H1 (cell line): ENCODE data around the gene SIKE1. TPM values are rescaled to one million over a fixed set of nuclear protein-coding genes. Genes with fewer than 3 reads are reported as not detected.

ENCODE experiments used
- CTCF ChIA-PET: fragments of 300-600 bp; sonication (Branson Sonifier 250); formaldehyde crosslinking; loops from one replicate; lab custom pipeline; 2021; ENCODE audit not compliant: partially characterized antibody; lab: Charles Lee
- POLR2A ChIA-PET: fragments of 300-600 bp; sonication (Branson Sonifier 250); formaldehyde crosslinking; loops from one replicate; lab custom pipeline; 2021; ENCODE audit warnings: inconsistent platforms; ENCODE audit not compliant: partially characterized antibody; lab: Charles Lee
- DNase-seq, 2 experiments: peaks; one replicate each; pipeline versions ENCODE4 v3.0.0 to v3.0.0-alpha.2; 2010 to 2022; ENCODE audit warnings: low spot score in 2 of 2, low read depth in 1 of 2, mixed read lengths in 1 of 2
- FAIRE-seq: peaks from 2 replicates; lab custom pipeline; 2011; peaks lifted over from hg19 to GRCh38; lab: Jason Lieb, UNC
- H2AFZ ChIP-seq: 2 replicates; pipeline ENCODE4 v1.8.1; 2012; ENCODE audit warnings: low read length, inconsistent platforms
- H2AK5ac ChIP-seq: 2 replicates; pipeline ENCODE4 v1.6.1; 2013; ENCODE audit warnings: low read depth, low read length
- H2BK120ac ChIP-seq: replicated peaks from 2 replicates; pipeline ENCODE3; 2013; ENCODE audit warnings: low read depth, low read length, inconsistent platforms
- H2BK12ac ChIP-seq: 2 replicates; pipeline ENCODE4 v1.6.1; 2013; ENCODE audit warnings: low read depth, low read length
- H2BK15ac ChIP-seq: 2 replicates; pipeline ENCODE4 v1.6.1; 2013; ENCODE audit warnings: low read length
- H2BK20ac ChIP-seq: 2 replicates; pipeline ENCODE4 v1.6.1; 2013; ENCODE audit warnings: low read length
- H2BK5ac ChIP-seq: 2 replicates; pipeline ENCODE4 v1.6.1; 2013; ENCODE audit warnings: low read depth, low read length
- H3K14ac ChIP-seq: 2 replicates; pipeline ENCODE4 v1.6.1; 2013; ENCODE audit warnings: inconsistent platforms; ENCODE audit not compliant: insufficient read length
- H3K18ac ChIP-seq: 2 replicates; pipeline ENCODE4 v1.6.1; 2013; ENCODE audit warnings: low read length; ENCODE audit errors: extremely low read depth
- H3K23ac ChIP-seq: 2 replicates; pipeline ENCODE4 v1.6.1; 2013; ENCODE audit warnings: inconsistent platforms; ENCODE audit not compliant: insufficient read length
- H3K23me2 ChIP-seq: 2 replicates; pipeline ENCODE4 v1.6.1; 2013; ENCODE audit warnings: low read depth, low read length
- H3K27ac ChIP-seq: 2 replicates; pipeline ENCODE4 v1.6.1; 2011; ENCODE audit warnings: low read depth, low read length, inconsistent platforms
- H3K27me3 ChIP-seq, 4 experiments: replicated peaks in 1 of 4; 1 replicate in 1 of 4; 2 replicates in 3 of 4; pipeline versions ENCODE4 v1.6.1 to v1.8.1; 2011 to 2013; ENCODE audit warnings: low read length in 3 of 4, mild to moderate bottlenecking in 3 of 4, inconsistent platforms in 2 of 4, mixed read lengths in 2 of 4, moderate library complexity in 1 of 4; ENCODE audit not compliant: control insufficient read depth in 3 of 4, insufficient read depth in 3 of 4; ENCODE audit errors: extremely low read depth in 1 of 4
- H3K36me3 ChIP-seq, 4 experiments: 2 replicates each; pipeline versions ENCODE4 v1.6.1 to v1.8.1; 2011 to 2013; ENCODE audit warnings: mild to moderate bottlenecking in 4 of 4, low read length in 3 of 4, moderate library complexity in 2 of 4, control low read depth in 1 of 4, inconsistent platforms in 1 of 4; ENCODE audit not compliant: insufficient read depth in 4 of 4, control insufficient read depth in 2 of 4
- H3K4ac ChIP-seq: replicated peaks from 2 replicates; pipeline ENCODE3; 2013; ENCODE audit warnings: low read length, low read depth, mixed read lengths, inconsistent platforms; ENCODE audit not compliant: insufficient read length
- H3K4me1 ChIP-seq, 4 experiments: replicated peaks in 1 of 4; 1 replicate in 1 of 4; 2 replicates in 3 of 4; pipeline versions ENCODE4 v1.6.1 to v1.8.1; 2011 to 2013; ENCODE audit warnings: low read length in 3 of 4, inconsistent platforms in 2 of 4, mixed read lengths in 1 of 4; ENCODE audit not compliant: insufficient read depth in 4 of 4, control insufficient read depth in 3 of 4
- H3K4me2 ChIP-seq, 2 experiments: 2 replicates each; pipeline versions ENCODE4 v1.6.1 to v1.8.1; 2011 to 2013; ENCODE audit warnings: low read depth in 2 of 2, low read length in 2 of 2, control low read depth in 1 of 2, inconsistent platforms in 1 of 2, mild to moderate bottlenecking in 1 of 2; ENCODE audit not compliant: insufficient read depth in 1 of 2
- H3K4me3 ChIP-seq, 4 experiments: fragments of 200-600, 300-600 bp in 1 of 4; sonication (generic), shearing (Covaris generic), sonication (Bioruptor Twin) in 1 of 4; 2 replicates each; pipeline versions ENCODE4 v1.5.1 to v1.8.1; 2011 to 2016; ENCODE audit warnings: low read length in 4 of 4, low read depth in 3 of 4, control low read depth in 2 of 4, inconsistent platforms in 2 of 4, mild to moderate bottlenecking in 2 of 4, mixed read lengths in 1 of 4, moderate library complexity in 1 of 4; ENCODE audit not compliant: insufficient read depth in 2 of 4; ENCODE audit errors: extremely low read depth in 1 of 4
- H3K56ac ChIP-seq: replicated peaks from 2 replicates; pipeline ENCODE3; 2013; ENCODE audit warnings: low read depth, mild to moderate bottlenecking, mixed read lengths, low read length, inconsistent platforms; ENCODE audit not compliant: insufficient read length
- H3K79me1 ChIP-seq: 2 replicates; pipeline ENCODE4 v1.6.1; 2013; ENCODE audit warnings: low read depth, low read length, control low read depth
- H3K79me2 ChIP-seq, 2 experiments: 2 replicates each; pipeline versions ENCODE4 v1.6.1 to v1.8.1; 2012 to 2013; ENCODE audit warnings: low read length in 2 of 2, mild to moderate bottlenecking in 2 of 2, inconsistent platforms in 1 of 2; ENCODE audit not compliant: insufficient read depth in 2 of 2, control insufficient read depth in 1 of 2
- H3K9ac ChIP-seq, 4 experiments: replicated peaks in 1 of 4; 1 replicate in 1 of 4; 2 replicates in 3 of 4; pipeline versions ENCODE4 v1.6.1 to v1.8.1; 2011 to 2013; ENCODE audit warnings: low read depth in 3 of 4, low read length in 3 of 4, control low read depth in 2 of 4, mild to moderate bottlenecking in 2 of 4, moderate library complexity in 2 of 4, inconsistent platforms in 1 of 4; ENCODE audit errors: extremely low read depth in 1 of 4
- H3K9me3 ChIP-seq, 2 experiments: 2 replicates each; pipeline versions ENCODE4 v1.6.1 to v1.8.1; 2012 to 2013; ENCODE audit warnings: mild to moderate bottlenecking in 2 of 2, moderate library complexity in 2 of 2, control low read depth in 1 of 2, inconsistent platforms in 1 of 2, low read depth in 1 of 2, low read length in 1 of 2, mixed read lengths in 1 of 2; ENCODE audit not compliant: insufficient read depth in 2 of 2
- H4K20me1 ChIP-seq, 2 experiments: replicated peaks in 1 of 2; 2 replicates each; pipeline versions ENCODE3 to v1.8.1; 2011 to 2013; ENCODE audit warnings: inconsistent platforms in 2 of 2, low read length in 2 of 2, mild to moderate bottlenecking in 1 of 2; ENCODE audit not compliant: insufficient read depth in 2 of 2, control insufficient read depth in 1 of 2
- H4K5ac ChIP-seq: 2 replicates; pipeline ENCODE4 v1.6.1; 2013; ENCODE audit warnings: low read length, low read depth, mixed read lengths, inconsistent platforms; ENCODE audit not compliant: insufficient read length
- H4K8ac ChIP-seq: 2 replicates; pipeline ENCODE4 v1.8.0; 2013; ENCODE audit warnings: mild to moderate bottlenecking, moderate library complexity, low read length, inconsistent platforms; ENCODE audit not compliant: insufficient read depth; ENCODE audit errors: extremely low read depth
- H4K91ac ChIP-seq: replicated peaks from 2 replicates; pipeline ENCODE3; 2013; ENCODE audit warnings: low read length, mixed read lengths, inconsistent platforms; ENCODE audit not compliant: insufficient read length
- BRCA1 ChIP-seq: IDR thresholded peaks from 2 replicates; pipeline ENCODE4 v1.6.1; 2012; ENCODE audit warnings: low read depth, low read length, improper control_type of control experiment
- JUND ChIP-seq: IDR thresholded peaks from 2 replicates; pipeline ENCODE4 v1.6.1; 2011; ENCODE audit warnings: mild to moderate bottlenecking, improper control_type of control experiment, low read length
- TCF12 ChIP-seq: IDR thresholded peaks from 2 replicates; pipeline ENCODE4 v1.6.1; 2011; ENCODE audit warnings: low read depth, mild to moderate bottlenecking, low read length
- WGBS, 2 experiments: shearing (Covaris generic) in 1 of 2; methylation state at CpG; one replicate each; pipeline versions ENCODE4 v1.1.6 to v1.1.7; 2013 to 2015; ENCODE audit warnings: low lambda C conversion rate in 2 of 2, mixed read lengths in 2 of 2, inconsistent platforms in 1 of 2, low coverage in 1 of 2, missing lambda C conversion rate in 1 of 2; ENCODE audit not compliant: insufficient replicate concordance in 2 of 2, insufficient coverage in 1 of 2, insufficient read length in 1 of 2; ENCODE audit errors: extremely low coverage in 1 of 2, missing lambda C conversion rate in 1 of 2; 5-methylcytosine and 5-hydroxymethylcytosine counted together
- long read RNA-seq, 2 experiments: library from RNA in 1 of 2; library from capped mRNA in 1 of 2; stranded (forward); transcript quantifications; one replicate each; pipeline ENCODE4 v2.0.0, GENCODE V29; 2021; ENCODE audit warnings: inconsistent platforms in 1 of 2
- polyA minus RNA-seq, 3 experiments: library from RNA; depleted of rRNA, polyadenylated mRNA; stranded (reverse); fragments of >200 nt; gene quantifications; 1 replicate in 2 of 3; 2 replicates in 1 of 3; pipeline ENCODE4 v1.2.3, GENCODE V29; 2011
- polyA plus RNA-seq, 7 experiments: library from polyadenylated mRNA; depleted of rRNA in 3 of 7; stranded (reverse) in 5 of 7; unstranded in 2 of 7; fragments of >200 nt in 5 of 7; fragments of 200-250 nt in 2 of 7; gene quantifications; 1 replicate in 5 of 7; 2 replicates in 1 of 7; 4 replicates in 1 of 7; pipeline versions ENCODE4 v1.2.1 to v1.2.3, GENCODE V29; 2011 to 2013; ENCODE audit warnings: missing spikeins in 2 of 7, mixed read lengths in 2 of 7
- total RNA-seq: library from RNA; stranded (reverse); fragmentation: NEBNext Ultra II Directional; extraction: Animal tissue kit (Norgen Biotek cat#: 25700); gene quantifications from 2 replicates; pipeline ENCODE4 v1.2.1, GENCODE V29; 2021

SIKE1 gene
- total RNA-seq (73.2 and 79.9 TPM in 2 replicates), polyA plus RNA-seq (2011; rRNA removed) (20.5 and 30.3 TPM in 2 replicates), polyA minus RNA-seq (2011; rRNA and poly(A)+ RNA removed) (44.2 and 88.0 TPM in 2 replicates)
- 33.0 TPM for polyA plus RNA-seq (2011; cell fraction: cytosol; rRNA removed)
- 73.4 TPM for polyA plus RNA-seq (2011; cell fraction: nucleus; rRNA removed)
- 46.4 to 72.4 TPM (median 51.0 TPM) in 4 replicates for polyA plus RNA-seq (2012, experiment 1 of 2)
- polyA plus RNA-seq (2012, experiment 2 of 2), result 12.7 TPM
- 43.9 TPM for polyA plus RNA-seq (2013, experiment 1 of 2)
- polyA plus RNA-seq (2013, experiment 2 of 2), result 38.8 TPM
- 26.1 TPM for polyA minus RNA-seq (2011; cell fraction: cytosol; rRNA and poly(A)+ RNA removed)
- 99.6 TPM for polyA minus RNA-seq (2011; cell fraction: nucleus; rRNA and poly(A)+ RNA removed)
- long read RNA-seq, experiment 1, partial matches to known transcripts, result 4 of 30 reads
- long read RNA-seq, experiment 1, other reads (novel, unspliced or antisense), result 21 of 30 reads
- long read RNA-seq, experiment 2, transcript SIKE1-201 (5 exons, 2,190 nt), result major isoform, 31 of 43 reads
- long read RNA-seq, experiment 2, partial matches to known transcripts, result 1 of 43 reads
- long read RNA-seq, experiment 2, other reads (novel, unspliced or antisense), result 5 of 43 reads

- FAIRE-seq, result peak; percentile 72
- POLR2A ChIA-PET, result interaction anchor here (0.6 to 1.4 kb wide), 7 partner anchors 18 to 208 kb away, joined by 3 to 10 read pairs (median 3); partner anchors contain the start of gene CSDE1
- H2AFZ ChIP-seq, result peak within 1 kb of the TSS; percentile 89; the same call in 1 of the 2 replicates
- TF ChIP-seq BRCA1, result no peak
- TF ChIP-seq JUND, result no peak
- TF ChIP-seq TCF12, result no peak
These were observed at the start of gene SIKE1 for GRCh38 chr1:114780344-114781226. TSS of gene SIKE1 (minus strand) at chr1:114780685. CDS start at chr1:114780607, 78 bp downstream.

More at GRCh38 chr1:114780344-114781226, at the start of gene SIKE1:
- Histone ChIP-seq H4K91ac (peak within 1 kb of the TSS; percentile 93), H2AK5ac (no peak within 1 kb of the TSS), H3K4me1 (no peaks in the 10 kb centered on the region), H3K9ac (peak within 1 kb of the TSS; percentile 68 to 88 (median 86)), H4K8ac (peak within 1 kb of the TSS; percentile 97), H4K20me1 (no peaks in the 10 kb centered on the region), H3K79me2 (peaks cover 0 to 24% of the 10 kb centered on the region in 2 experiments; a peak in 2 of 4 replicates), H3K27ac (peak within 1 kb of the TSS; percentile 79), H4K5ac (peak within 1 kb of the TSS; percentile 60), H2BK15ac (peak within 1 kb of the TSS; percentile 49; the same call in 1 of the 2 replicates), H2BK12ac (peak within 1 kb of the TSS; percentile 30; the same call in 1 of the 2 replicates), H3K9me3 (no peaks in the 10 kb centered on the region), H3K4me2 (peak within 1 kb of the TSS; percentile 53 to 81), H3K56ac (peak within 1 kb of the TSS; percentile 17), H2BK20ac (no peak within 1 kb of the TSS), H2BK120ac (no peak within 1 kb of the TSS), H3K4me3 (peak within 1 kb of the TSS; percentile 68 to 95 (median 86)), H3K14ac (no peak within 1 kb of the TSS), H3K4ac (no peak within 1 kb of the TSS), H3K27me3 (peaks cover 0 to 9% (median 2%) of the 10 kb centered on the region in 4 experiments; a peak in 3 of 7 replicates), H3K18ac (no peak within 1 kb of the TSS), H2BK5ac (peak within 1 kb of the TSS; percentile 84), H3K23ac (no peak within 1 kb of the TSS), H3K23me2 (no peaks in the 10 kb centered on the region), H3K36me3 (peaks cover 0 to 24% (median 6%) of the 10 kb centered on the region in 4 experiments; a peak in 5 of 8 replicates), H3K79me1 (no peaks in the 10 kb centered on the region)
- CTCF ChIA-PET, result interaction anchor here (0.5 to 1.1 kb wide), 2 partner anchors 261 to 292 kb away, joined by 3 read pairs; no protein-coding TSS in a partner anchor
- DNase-seq, result peak; percentile 88 to 89
- 26% methylated on average over 53 of the region's 53 CpGs; no CpG with 5 or more reads in 1 of the 2 experiments for WGBS, 2 experiments
